K562 (cell line): Measurements from ENCODE around the gene POFUT2. TPM values are rescaled to one million over a fixed set of nuclear protein-coding genes. Genes with fewer than 3 reads are reported as not detected.

Experiments
- ATAC-seq: fragments of 200-7000 bp; cut with Tn5 transposase; 3 replicates; pipeline ENCODE4 v1.9.1; 2020; ENCODE audit warnings: moderate library complexity
- BruUV-seq: library from RNA; stranded (reverse); fragments of 400-500 nt; replicated peaks from 2 replicates; lab custom pipeline; 2021; lab: Mats Ljungman, UMichigan
- CTCF ChIA-PET: fragments of 300-600 bp; formaldehyde crosslinking; extraction: SDS; loops from one replicate; lab custom pipeline; 2021; ENCODE audit warnings: low intra/inter-chr PET ratio; lab: Yijun Ruan, JAX
- POLR2A ChIA-PET: fragments of 300-600, 350-650 bp; sonication (Branson Sonifier 250); formaldehyde crosslinking; extraction: SDS; loops from one replicate; lab custom pipeline; 2021; ENCODE audit warnings: antibody characterized with exemption, inconsistent platforms; lab: Yijun Ruan, JAX
- DNase-seq, 4 experiments: peaks; one replicate each; pipeline versions ENCODE4 v3.0.0 to v3.0.0-alpha.2; 2011 to 2018; ENCODE audit warnings: low spot score in 3 of 4, mixed read lengths in 3 of 4; ENCODE audit errors: extremely low read depth in 1 of 4
- FAIRE-seq: peaks from 2 replicates; lab custom pipeline; 2011; peaks lifted over from hg19 to GRCh38; lab: Jason Lieb, UNC
- H2AFZ ChIP-seq: 2 replicates; pipeline ENCODE4 v1.6.0; 2011; ENCODE audit warnings: low read depth, low read length, control low read depth, inconsistent platforms
- H3K27ac ChIP-seq: fragments of 200-600 bp; 3 replicates; pipeline ENCODE4 v1.8.0; 2011; ENCODE audit warnings: low read depth, mild to moderate bottlenecking, control low read depth, inconsistent platforms, low read length, moderate library complexity, mixed read lengths; ENCODE audit errors: extremely low read depth
- H3K27me3 ChIP-seq, 2 experiments: fragments of 300-600 bp in 1 of 2; 2 replicates in 1 of 2; 3 replicates in 1 of 2; pipeline versions ENCODE4 v1.6.0 to v1.8.0; 2011; ENCODE audit warnings: inconsistent platforms in 2 of 2, low read length in 2 of 2, mild to moderate bottlenecking in 1 of 2, mixed read lengths in 1 of 2, moderate library complexity in 1 of 2; ENCODE audit not compliant: control insufficient read depth in 2 of 2, insufficient read depth in 2 of 2
- H3K36me3 ChIP-seq: fragments of 300-600 bp; 3 replicates; pipeline ENCODE4 v1.8.0; 2011; ENCODE audit warnings: mild to moderate bottlenecking, low read length, inconsistent platforms; ENCODE audit not compliant: control insufficient read depth, insufficient read depth
- H3K4me1 ChIP-seq, 2 experiments: fragments of 200-600 bp in 1 of 2; replicated peaks in 1 of 2; 2 replicates in 1 of 2; 3 replicates in 1 of 2; pipeline versions ENCODE4 v1.5.1 to v1.8.0; 2011; ENCODE audit warnings: inconsistent platforms in 2 of 2, low read length in 2 of 2, mild to moderate bottlenecking in 1 of 2, mixed read lengths in 1 of 2, moderate library complexity in 1 of 2; ENCODE audit not compliant: control insufficient read depth in 2 of 2, insufficient read depth in 2 of 2
- H3K4me2 ChIP-seq: 2 replicates; pipeline ENCODE4 v1.6.1; 2011; ENCODE audit warnings: low read length, control low read depth, inconsistent platforms, mixed read lengths; ENCODE audit not compliant: insufficient read depth
- H3K4me3 ChIP-seq: fragments of 200-600 bp; sonication (generic), shearing (Covaris generic); 2 replicates; pipeline ENCODE4 v1.5.1; 2016; ENCODE audit warnings: control low read depth, inconsistent platforms
- H3K79me2 ChIP-seq: fragments of 200-600 bp; 3 replicates; pipeline ENCODE4 v1.8.0; 2011; ENCODE audit warnings: low read length, inconsistent platforms; ENCODE audit not compliant: control insufficient read depth, insufficient read depth
- H3K9ac ChIP-seq, 2 experiments: 2 replicates each; pipeline versions ENCODE4 v1.6.0 to v1.6.1; 2011; ENCODE audit warnings: low read depth in 2 of 2, low read length in 2 of 2, control low read depth in 1 of 2, inconsistent platforms in 1 of 2, mild to moderate bottlenecking in 1 of 2, mixed read lengths in 1 of 2; ENCODE audit not compliant: insufficient read depth in 1 of 2
- H3K9me1 ChIP-seq: one replicate; pipeline ENCODE4 v1.6.0; 2011; ENCODE audit warnings: inconsistent platforms, mild to moderate bottlenecking, low read length, moderate library complexity; ENCODE audit not compliant: control insufficient read depth, insufficient read depth
- H3K9me3 ChIP-seq: replicated peaks from 2 replicates; pipeline ENCODE4 v1.5.1; 2011; ENCODE audit warnings: low read depth, low read length, inconsistent platforms; ENCODE audit not compliant: control insufficient read depth, insufficient read depth
- H4K20me1 ChIP-seq: replicated peaks from 2 replicates; pipeline ENCODE4 v1.6.1; 2011; ENCODE audit warnings: low read length, inconsistent platforms, mixed read lengths; ENCODE audit not compliant: control insufficient read depth, insufficient read depth
- JUND ChIP-seq, 2 experiments: IDR thresholded peaks; 2 replicates in 1 of 2; 3 replicates in 1 of 2; pipeline ENCODE4 v1.6.1; 2011; ENCODE audit warnings: borderline replicate concordance in 2 of 2, low read depth in 2 of 2, low read length in 2 of 2, improper control_type of control experiment in 1 of 2, missing biosample characterization in 1 of 2, missing genetic modification characterization in 1 of 2, missing genetic modification reagents in 1 of 2
- ZNF263 ChIP-seq: sonication (generic); formaldehyde crosslinking; IDR thresholded peaks from 2 replicates; pipeline ENCODE4 v1.8.0; 2022; ENCODE audit warnings: mild to moderate bottlenecking, missing genetic modification reagents, borderline replicate concordance
- WGBS: fragments of 100-300 bp; shearing (Covaris generic); methylation state at CpG from one replicate; pipeline ENCODE4 v1.1.6; 2016; ENCODE audit warnings: low coverage, mixed read lengths; ENCODE audit not compliant: insufficient coverage; ENCODE audit errors: missing lambda C conversion rate; 5-methylcytosine and 5-hydroxymethylcytosine counted together
- in situ Hi-C: fragments of 300-500 bp; cut with MboI; formaldehyde crosslinking; loops from 4 replicates; pipeline ENCODE4 v1.15.0; 2018; ENCODE audit warnings: inconsistent platforms, mixed read lengths
- intact Hi-C: fragments of 100-400 bp; cut with micrococcal nuclease; formaldehyde crosslinking; loops from 2 replicates; pipeline ENCODE4 v1.14.2; 2022
- polyA plus RNA-seq, 8 experiments: library from polyadenylated mRNA; depleted of rRNA in 4 of 8; stranded (reverse) in 5 of 8; unstranded in 3 of 8; fragments of >200 nt; fragmentation: Nextera tagmentation in 2 of 8; fragmentation: Illumina TruSeq in 1 of 8; extraction: Ambion mirVana in 2 of 8; extraction: Trizol in 1 of 8; gene quantifications; 2 replicates each; pipeline versions ENCODE4 v1.2.1 to v1.2.3, GENCODE V29; 2011 to 2014; ENCODE audit warnings: inconsistent platforms in 1 of 8, missing spikeins in 1 of 8
- total RNA-seq, 7 experiments: library from RNA; depleted of rRNA in 6 of 7; stranded (reverse); fragments of >200 nt in 6 of 7; fragmentation: Illumina TruSeq in 2 of 7; extraction: Trizol in 2 of 7; gene quantifications; 2 replicates each; pipeline versions ENCODE4 v1.2.1 to v1.2.3, GENCODE V29; 2011 to 2021; ENCODE audit warnings: low replicate concordance in 1 of 7
- TF ChIP-seq, protein P1 (sequence below): fragments of 450-650 bp; IDR thresholded peaks from 2 replicates; pipeline ENCODE4 v1.6.1; 2016; ENCODE audit warnings: borderline replicate concordance

POFUT2 gene
- total and polyA plus RNA-seq, 9 of the 15 experiments (the other 6 are each of a cell fraction or from before 2014, with no cell fraction given): 1.1 to 24.2 (median 11.0) TPM

GRCh38 chr21:45335761-45336534 lies 48.3 kb upstream of the POFUT2 start:
- H3K27me3 ChIP-seq: peaks cover 46 to 72% of the 10 kb centered on the region in 2 experiments
- H3K27ac ChIP-seq: no peak overlapping the region
- H2AFZ ChIP-seq: no peak overlapping the region
- ATAC-seq (no peak), DNase-seq (no peak), FAIRE-seq (no peak)
- no peak overlapping the region for H3K4me3 ChIP-seq
- BruUV-seq: no TSS peak
- POLR2A ChIA-PET: interaction anchor here (0.6 to 1.1 kb wide), 2 partner anchors 11 to 405 kb away, joined by 3 to 4 read pairs; no protein-coding TSS in a partner anchor
- H3K36me3 ChIP-seq: no peaks in the 10 kb centered on the region
- peaks cover 0 to 14% of the 10 kb centered on the region in 2 experiments; a peak in 1 of 5 replicates for H3K4me1 ChIP-seq
- H3K9ac ChIP-seq: no peak overlapping the region
- intact Hi-C loops: no loop called here
- WGBS: 6% methylated on average over 18 of the region's 19 CpGs
- no peaks in the 10 kb centered on the region for H3K79me2 ChIP-seq
- peaks cover 26% of the 10 kb centered on the region for H4K20me1 ChIP-seq
- TF ChIP-seq ZNF263 (CRISPR knock-in tag) (peak; percentile 62), JUND (IDR thresholded peaks at IDR 0.05; ENCODE audit: borderline replicate concordance, low read depth, low read length) (no peak), JUND (tag; IDR thresholded peaks at IDR 0.05; ENCODE audit: borderline replicate concordance, low read depth, low read length) (no peak)
- TF ChIP-seq, protein P1, sequence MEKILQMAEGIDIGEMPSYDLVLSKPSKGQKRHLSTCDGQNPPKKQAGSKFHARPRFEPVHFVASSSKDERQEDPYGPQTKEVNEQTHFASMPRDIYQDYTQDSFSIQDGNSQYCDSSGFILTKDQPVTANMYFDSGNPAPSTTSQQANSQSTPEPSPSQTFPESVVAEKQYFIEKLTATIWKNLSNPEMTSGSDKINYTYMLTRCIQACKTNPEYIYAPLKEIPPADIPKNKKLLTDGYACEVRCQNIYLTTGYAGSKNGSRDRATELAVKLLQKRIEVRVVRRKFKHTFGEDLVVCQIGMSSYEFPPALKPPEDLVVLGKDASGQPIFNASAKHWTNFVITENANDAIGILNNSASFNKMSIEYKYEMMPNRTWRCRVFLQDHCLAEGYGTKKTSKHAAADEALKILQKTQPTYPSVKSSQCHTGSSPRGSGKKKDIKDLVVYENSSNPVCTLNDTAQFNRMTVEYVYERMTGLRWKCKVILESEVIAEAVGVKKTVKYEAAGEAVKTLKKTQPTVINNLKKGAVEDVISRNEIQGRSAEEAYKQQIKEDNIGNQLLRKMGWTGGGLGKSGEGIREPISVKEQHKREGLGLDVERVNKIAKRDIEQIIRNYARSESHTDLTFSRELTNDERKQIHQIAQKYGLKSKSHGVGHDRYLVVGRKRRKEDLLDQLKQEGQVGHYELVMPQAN: no peak
- TF ChIP-seq, all 486 proteins: peak for 1
- CTCF ChIA-PET: no interaction called here
- in situ Hi-C loops: no loop called here
- no peak overlapping the region for H3K4me2 ChIP-seq
- no peaks in the 10 kb centered on the region for H3K9me1 ChIP-seq
- 0 out of 2 replicates have a peak, but pooled peaks cover 2% of the 10 kb centered on the region for H3K9me3 ChIP-seq
